DND-41 (cell line): ENCODE results near the gene CD93.

Source experiments
- CTCF ChIP-seq: IDR thresholded peaks from 2 replicates; pipeline ENCODE4 v1.5.1; 2012; ENCODE audit warnings: borderline replicate concordance, low read length, moderate library complexity, mild to moderate bottlenecking; ENCODE audit not compliant: poor library complexity, severe bottlenecking; ENCODE audit errors: extremely low read depth
- EZH2 ChIP-seq: IDR thresholded peaks from 3 replicates; pipeline ENCODE4 v1.6.1; 2012; ENCODE audit warnings: borderline replicate concordance, low read depth, mild to moderate bottlenecking, moderate library complexity, low read length, inconsistent platforms; ENCODE audit not compliant: severe bottlenecking

GRCh38 chr20:23118766-23119165, 32.6 kb upstream of the CD93 start:
- TF ChIP-seq CTCF (no peak), EZH2 (no peak)
